ENCODE results near the gene ZNF385B.

- TF ChIP-seq TCF12 (IDR thresholded peaks at IDR 0.05; ENCODE audit: low read depth): no peak
- no peak for TF ChIP-seq RAD21 (IDR thresholded peaks at IDR 0.05; ENCODE audit: low read depth)
- no peak for TF ChIP-seq TEAD4 (IDR thresholded peaks at IDR 0.05)
- no peak for TF ChIP-seq EP300 (IDR thresholded peaks at IDR 0.05; ENCODE audit: borderline replicate concordance)
- TF ChIP-seq NFIC (IDR thresholded peaks at IDR 0.05): no peak
- no peak for TF ChIP-seq YY1 (IDR thresholded peaks at IDR 0.05; ENCODE audit: low read depth)
- no peak for TF ChIP-seq REST (IDR thresholded peaks at IDR 0.05; ENCODE audit: low read depth)
- no peak for TF ChIP-seq CREB1 (IDR thresholded peaks at IDR 0.05; ENCODE audit: low read depth)
- TF ChIP-seq CEBPB (IDR thresholded peaks at IDR 0.05): no peak
These were observed 11.7 kb downstream of the ZNF385B start for GRCh38 chr2:179849719-179850118.

Data from Ishikawa (cell line).